ENCODE data around the gene ACOX3.

DNA sequence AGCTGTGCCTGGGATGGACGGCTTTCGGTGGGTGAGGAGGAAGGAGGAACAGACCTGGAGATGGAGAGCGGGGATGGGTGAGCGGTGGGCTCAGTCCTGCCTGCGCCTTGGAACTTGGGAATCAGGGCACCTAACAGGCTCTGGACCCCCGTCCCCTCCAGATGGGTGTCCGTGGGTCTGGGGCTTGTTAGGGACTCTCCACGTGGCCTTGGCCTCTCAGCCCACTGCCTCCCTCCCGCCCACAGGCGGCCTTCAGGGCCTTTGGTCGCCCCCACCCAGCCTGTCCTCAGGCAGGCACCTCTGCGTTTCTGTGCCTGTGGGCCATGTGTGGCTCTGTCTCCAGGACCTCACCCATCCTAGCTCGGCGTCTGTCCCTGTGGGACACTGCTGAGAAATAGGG lies 29.0 kb upstream of the ACOX3 start:
- no peak for TF ChIP-seq BRCA1 (IDR thresholded peaks at IDR 0.05; ENCODE audit: low read depth, low read length)
- TF ChIP-seq CREB1 (IDR thresholded peaks at IDR 0.05; ENCODE audit: low read depth) = no peak
- TF ChIP-seq, protein P1, sequence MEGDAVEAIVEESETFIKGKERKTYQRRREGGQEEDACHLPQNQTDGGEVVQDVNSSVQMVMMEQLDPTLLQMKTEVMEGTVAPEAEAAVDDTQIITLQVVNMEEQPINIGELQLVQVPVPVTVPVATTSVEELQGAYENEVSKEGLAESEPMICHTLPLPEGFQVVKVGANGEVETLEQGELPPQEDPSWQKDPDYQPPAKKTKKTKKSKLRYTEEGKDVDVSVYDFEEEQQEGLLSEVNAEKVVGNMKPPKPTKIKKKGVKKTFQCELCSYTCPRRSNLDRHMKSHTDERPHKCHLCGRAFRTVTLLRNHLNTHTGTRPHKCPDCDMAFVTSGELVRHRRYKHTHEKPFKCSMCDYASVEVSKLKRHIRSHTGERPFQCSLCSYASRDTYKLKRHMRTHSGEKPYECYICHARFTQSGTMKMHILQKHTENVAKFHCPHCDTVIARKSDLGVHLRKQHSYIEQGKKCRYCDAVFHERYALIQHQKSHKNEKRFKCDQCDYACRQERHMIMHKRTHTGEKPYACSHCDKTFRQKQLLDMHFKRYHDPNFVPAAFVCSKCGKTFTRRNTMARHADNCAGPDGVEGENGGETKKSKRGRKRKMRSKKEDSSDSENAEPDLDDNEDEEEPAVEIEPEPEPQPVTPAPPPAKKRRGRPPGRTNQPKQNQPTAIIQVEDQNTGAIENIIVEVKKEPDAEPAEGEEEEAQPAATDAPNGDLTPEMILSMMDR (IDR thresholded peaks at IDR 0.05 in 2 of 3, conservative IDR thresholded peaks at IDR 0.05 in 1 of 3; ENCODE audit: control insufficient read depth in 2 of 3, extremely low read depth in 1 of 3, insufficient read depth in 1 of 3, low read depth in 3 of 3, low read length in 3 of 3) = no peak
- no peak for TF ChIP-seq EP300 (IDR thresholded peaks at IDR 0.05; ENCODE audit: borderline replicate concordance in 1 of 2, control insufficient read depth in 1 of 2, low read depth in 2 of 2, low read length in 2 of 2)
- TF ChIP-seq SRF (IDR thresholded peaks at IDR 0.05; ENCODE audit: low read depth in 2 of 2, low read length in 2 of 2) = no peak
- no peak for TF ChIP-seq EZH2 (IDR thresholded peaks at IDR 0.05; ENCODE audit: borderline replicate concordance, control insufficient read depth, low read depth, low read length)
